ENCODE data around the gene FARSA. TPM values are rescaled to one million over a fixed set of nuclear protein-coding genes. Genes with fewer than 3 reads are reported as not detected.

FARSA gene
- total and polyA plus RNA-seq, 2 of the 13 experiments (the other 11 are each of a cell fraction or from before 2014, with no cell fraction given) = 25.9 to 72.0 TPM

GRCh38 chr19:12913011-12913561 is 20.4 kb downstream of the FARSA start (continued):
- no peak for TF ChIP-seq JUNB (CRISPR knock-in tag; IDR thresholded peaks at IDR 0.05; ENCODE audit: borderline replicate concordance)
- no peak for TF ChIP-seq CREB1 (IDR thresholded peaks at IDR 0.05)
- 0 out of 2 replicates have a peak, but pooled peaks have one; percentile 30 for TF ChIP-seq CREB1 (CRISPR knock-in tag; IDR thresholded peaks at IDR 0.05)
- TF ChIP-seq RORA (CRISPR knock-in tag; IDR thresholded peaks at IDR 0.05) = no peak
- TF ChIP-seq HMGXB4 (CRISPR knock-in tag; IDR thresholded peaks at IDR 0.05; ENCODE audit: borderline replicate concordance in 1 of 2, low read depth in 1 of 2) = peak; percentile 10 to 29; a peak in 1 of 4 replicates
- no peak for TF ChIP-seq BRCA1 (CRISPR knock-in tag; IDR thresholded peaks at IDR 0.05)
- 0 out of 2 replicates have a peak, but pooled peaks have one; percentile 36 for TF ChIP-seq YEATS4 (CRISPR knock-in tag; IDR thresholded peaks at IDR 0.05; ENCODE audit: borderline replicate concordance)
- TF ChIP-seq AKAP8 (CRISPR knock-in tag; IDR thresholded peaks at IDR 0.05) = no peak
- peak; percentile 4; the same call in 1 of the 2 replicates for TF ChIP-seq SNAPC2 (CRISPR knock-in tag; IDR thresholded peaks at IDR 0.05)
- no peak for TF ChIP-seq BATF2 (CRISPR knock-in tag; IDR thresholded peaks at IDR 0.05)
- TF ChIP-seq ZNF136 (CRISPR knock-in tag; IDR thresholded peaks at IDR 0.05; ENCODE audit: low read depth) = 0 out of 2 replicates have a peak, but pooled peaks have one; percentile 69
- TF ChIP-seq SP4 (CRISPR knock-in tag; IDR thresholded peaks at IDR 0.05) = peak; percentile 32; the same call in 1 of the 2 replicates
- TF ChIP-seq ZFP91 (CRISPR knock-in tag; IDR thresholded peaks at IDR 0.05; ENCODE audit: borderline replicate concordance) = no peak
- TF ChIP-seq SMAD9 (CRISPR knock-in tag; IDR thresholded peaks at IDR 0.05) = no peak
- 0 out of 2 replicates have a peak, but pooled peaks have one; percentile 30 for TF ChIP-seq HDAC2 (CRISPR knock-in tag; IDR thresholded peaks at IDR 0.05)
- TF ChIP-seq ZZZ3 (CRISPR knock-in tag; IDR thresholded peaks at IDR 0.05; ENCODE audit: borderline replicate concordance) = peak; percentile 49; the same call in 1 of the 2 replicates
- no peak for TF ChIP-seq ZNF460 (CRISPR knock-in tag; IDR thresholded peaks at IDR 0.05; ENCODE audit: borderline replicate concordance)
- no peak for TF ChIP-seq DMTF1 (CRISPR knock-in tag; IDR thresholded peaks at IDR 0.05)
- peak; percentile 86 for TF ChIP-seq ZNF687 (CRISPR knock-in tag; IDR thresholded peaks at IDR 0.05)

Data from HepG2 (cell line).